Heart right ventricle (tissue), 16 donors: ENCODE measurements around the gene BABAM2. TPM values are rescaled to one million over a fixed set of nuclear protein-coding genes. Genes with fewer than 3 reads are reported as not detected.

Source experiments
- ATAC-seq, 8 donors: fragments of 200-7000 bp; cut with Tn5 transposase; one replicate each; pipeline ENCODE4 v1.9.1; 2020; ENCODE audit warnings: mild to moderate bottlenecking in 8 of 8, moderate library complexity in 8 of 8, moderate number of reproducible peaks in 1 of 8
- DNase-seq, 2 donors: peaks; one replicate each; pipeline ENCODE4 v3.0.0-alpha.2; 2020
- H3K27ac ChIP-seq, 10 donors: fragments of 200-600 bp; sonication (generic) in 2 of 10; one replicate each; pipeline versions ENCODE4 v1.5.0 to v1.8.0; 2020 to 2022; ENCODE audit warnings: mild to moderate bottlenecking in 3 of 10
- H3K27me3 ChIP-seq, 7 donors: fragments of 200-600 bp; one replicate each; pipeline ENCODE4 v1.8.0; 2021 to 2022; ENCODE audit warnings: mild to moderate bottlenecking in 2 of 7
- H3K36me3 ChIP-seq, 9 donors: fragments of 200-600 bp; sonication (generic) in 1 of 9; one replicate each; pipeline versions ENCODE4 v1.5.0 to v1.8.0; 2020 to 2022; ENCODE audit warnings: mild to moderate bottlenecking in 2 of 9
- H3K4me1 ChIP-seq, 9 donors: fragments of 200-600 bp; sonication (generic) in 1 of 9; one replicate each; pipeline versions ENCODE4 v1.5.0 to v1.8.0; 2020 to 2022; ENCODE audit warnings: mild to moderate bottlenecking in 4 of 9
- H3K4me3 ChIP-seq, 10 donors: fragments of 200-600 bp; sonication (generic) in 2 of 10; one replicate each; pipeline versions ENCODE4 v1.5.0 to v1.8.0; 2020 to 2022; ENCODE audit warnings: mild to moderate bottlenecking in 7 of 10, moderate library complexity in 2 of 10
- H3K9me3 ChIP-seq, 11 donors: fragments of 200-600 bp in 10 of 11; sonication (generic) in 2 of 11; one replicate each; pipeline versions ENCODE4 v1.5.0 to v1.8.0; 2013 to 2022; ENCODE audit warnings: mild to moderate bottlenecking in 2 of 11, control low read depth in 1 of 11, moderate library complexity in 1 of 11
- WGBS, 2 donors: extraction: QIAGEN DNeasy Blood & Tissue Kit; methylation state at CpG; one replicate each; pipeline ENCODE4 v1.1.7; 2013; ENCODE audit warnings: inconsistent platforms in 1 of 2; 5-methylcytosine and 5-hydroxymethylcytosine counted together
- intact Hi-C, 10 donors: fragments of 100-400 bp; cut with DNase I; formaldehyde crosslinking; loops; one replicate each; pipeline versions ENCODE4 v1.11.1 to v1.14.2; 2022
- polyA plus RNA-seq, 2 donors: library from polyadenylated mRNA; stranded (reverse); fragments of 200-250 nt; gene quantifications; one replicate each; pipeline ENCODE4 v1.2.3, GENCODE V29; 2013
- total RNA-seq, 10 donors: library from RNA; stranded (reverse); fragmentation: NEBNext Ultra II Directional in 3 of 10; extraction: Animal tissue kit (Norgen Biotek cat#: 25700) in 3 of 10; gene quantifications; one replicate each; pipeline versions ENCODE4 v1.2.1 to v1.2.4, GENCODE V29; 2021 to 2023
- TF ChIP-seq, protein P1 (sequence below), 9 donors: fragments of 200-600 bp; sonication (generic) in 2 of 9; IDR thresholded peaks; one replicate each; pipeline versions ENCODE4 v1.5.0 to v1.8.0; 2021 to 2022; ENCODE audit warnings: antibody characterized with exemption in 9 of 9, mild to moderate bottlenecking in 5 of 9, moderate library complexity in 1 of 9
- donor health status: Arrhythmogenic right ventricular cardiomyopathy.
- donor health status: ischemic (EF 13 %, LVEDD 7.1; RV severe dilation, severe dysfunction).
- donor health status: healthy with polysubstance abuse.
- donor health status: DM: no; HTN: yes; CAD: no.
- donor health status: DM: no; HTN: no; CAD: no.
- donor health status: ischemic (EF 25% LVEDD 6.9; RV normal size, moderate dysfunction).
- donor health status: ischemic (EF 25% LVEDD 5.7; RV mildly dilated, moderate dysfunction).
- donor health status: healthy.
- donor health status: DM: yes; HTN: yes; CAD: no.
- donor health status: Ischemic cardiomyopathy.
- donor health status: ischemic (EF 35%, LVEDD 5.7; RV mildly dilated, moderate dysfunction).
- donor health status: nonischemic (EF 11% LVEDD 7.7; RV severe dilation, severe dysfunction).
- donor health status: DM: yes; HTN: yes; CAD: no.
- donor health status: PGD.
- donor health status: ischemic (EF 29% LVEDD 5.4; RV normal size, mild dysfunction).
- donor health status: nonischemic (EF 23%, LVEDD 6.1; RV moderate dilation, normal function).

Gene BABAM2
- total and polyA plus RNA-seq, 12 donors: 13.3 to 83.4 (median 65.9) TPM

GRCh38 chr2:28058791-28059190 lies 168.3 kb downstream of the BABAM2 start:
- intact Hi-C loops: no loop called here
- no peaks in the 10 kb centered on the region for H3K36me3 ChIP-seq
- ATAC-seq (no peak), DNase-seq (no peak)
- no peak overlapping the region for H3K4me3 ChIP-seq
- H3K27ac ChIP-seq: no peak overlapping the region
- TF ChIP-seq, protein P1, sequence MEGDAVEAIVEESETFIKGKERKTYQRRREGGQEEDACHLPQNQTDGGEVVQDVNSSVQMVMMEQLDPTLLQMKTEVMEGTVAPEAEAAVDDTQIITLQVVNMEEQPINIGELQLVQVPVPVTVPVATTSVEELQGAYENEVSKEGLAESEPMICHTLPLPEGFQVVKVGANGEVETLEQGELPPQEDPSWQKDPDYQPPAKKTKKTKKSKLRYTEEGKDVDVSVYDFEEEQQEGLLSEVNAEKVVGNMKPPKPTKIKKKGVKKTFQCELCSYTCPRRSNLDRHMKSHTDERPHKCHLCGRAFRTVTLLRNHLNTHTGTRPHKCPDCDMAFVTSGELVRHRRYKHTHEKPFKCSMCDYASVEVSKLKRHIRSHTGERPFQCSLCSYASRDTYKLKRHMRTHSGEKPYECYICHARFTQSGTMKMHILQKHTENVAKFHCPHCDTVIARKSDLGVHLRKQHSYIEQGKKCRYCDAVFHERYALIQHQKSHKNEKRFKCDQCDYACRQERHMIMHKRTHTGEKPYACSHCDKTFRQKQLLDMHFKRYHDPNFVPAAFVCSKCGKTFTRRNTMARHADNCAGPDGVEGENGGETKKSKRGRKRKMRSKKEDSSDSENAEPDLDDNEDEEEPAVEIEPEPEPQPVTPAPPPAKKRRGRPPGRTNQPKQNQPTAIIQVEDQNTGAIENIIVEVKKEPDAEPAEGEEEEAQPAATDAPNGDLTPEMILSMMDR (IDR thresholded peaks at IDR 0.05): no peak
- WGBS, 2 donors: 92 to 96% methylated on average over 5 of the region's 5 CpGs
- peaks cover 0 to 5% (median 0%) of the 10 kb centered on the region in 11 donors for H3K9me3 ChIP-seq
- no peaks in the 10 kb centered on the region for H3K27me3 ChIP-seq
- H3K4me1 ChIP-seq: no peaks in the 10 kb centered on the region

DNA sequence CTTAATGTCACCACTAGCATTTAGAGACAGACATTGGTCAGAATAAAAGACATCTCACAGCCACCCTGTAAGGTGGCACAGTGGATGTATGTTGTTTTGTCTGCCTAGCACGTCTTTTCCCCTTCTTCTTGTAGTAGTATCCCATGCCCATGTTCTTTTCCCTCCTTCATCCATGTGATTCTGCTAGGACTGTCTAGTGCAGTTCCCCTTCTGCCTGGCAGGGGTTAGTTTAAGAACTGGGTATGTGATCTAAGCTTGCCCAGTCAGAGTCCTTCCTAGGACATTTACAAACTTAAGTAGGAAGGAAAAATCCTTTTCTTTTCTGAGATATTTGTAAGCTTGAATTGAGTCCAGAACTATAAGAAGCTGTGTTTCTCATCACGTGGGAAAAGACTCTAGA lies 172.3 kb downstream of the BABAM2 start:
- 81 to 82% methylated on average over 2 of the region's 2 CpGs for WGBS, 2 donors
- H3K4me3 ChIP-seq: no peak overlapping the region
- no peak for ATAC-seq
- H3K36me3 ChIP-seq: peaks cover 0 to 6% (median 0%) of the 10 kb centered on the region in 9 donors
- TF ChIP-seq, protein P1 (IDR thresholded peaks at IDR 0.05): no peak
- no peaks in the 10 kb centered on the region for H3K4me1 ChIP-seq
- peaks cover 0 to 5% (median 0%) of the 10 kb centered on the region in 11 donors for H3K9me3 ChIP-seq
- intact Hi-C loops: no loop called here
- no peaks in the 10 kb centered on the region for H3K27me3 ChIP-seq
- no peak for DNase-seq
- H3K27ac ChIP-seq: no peak overlapping the region

DNA sequence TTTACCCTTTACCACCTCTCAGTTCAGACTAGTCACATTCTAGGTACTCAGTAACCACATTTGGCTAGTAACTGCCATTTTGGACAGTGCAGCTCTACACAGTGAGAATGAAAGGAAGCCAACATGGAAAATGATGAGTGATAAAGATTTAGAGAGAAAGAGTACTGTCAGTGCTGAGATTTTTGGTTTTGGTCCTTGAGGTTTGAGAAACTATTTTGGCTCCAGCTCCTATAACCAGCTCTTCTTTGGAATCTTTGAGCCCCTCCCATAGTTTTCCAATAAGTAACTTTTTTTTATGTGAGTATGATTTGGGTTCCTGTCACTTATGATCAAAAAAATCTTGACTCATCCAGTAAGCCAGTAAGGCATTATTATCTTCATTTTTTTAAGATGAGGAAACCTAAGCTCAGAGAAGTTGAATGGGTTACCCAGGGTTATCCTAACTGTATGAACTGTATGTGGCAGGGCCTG lies 173.0 kb downstream of the BABAM2 start:
- H3K27ac ChIP-seq: no peak overlapping the region
- no peaks in the 10 kb centered on the region for H3K4me1 ChIP-seq
- no peaks in the 10 kb centered on the region for H3K27me3 ChIP-seq
- H3K4me3 ChIP-seq: no peak overlapping the region
- H3K9me3 ChIP-seq: peaks cover 0 to 5% (median 0%) of the 10 kb centered on the region in 11 donors
- peaks cover 0 to 6% (median 0%) of the 10 kb centered on the region in 9 donors for H3K36me3 ChIP-seq
- ATAC-seq: no peak
- intact Hi-C loops: no loop called here
- TF ChIP-seq, protein P1 (IDR thresholded peaks at IDR 0.05): no peak
- DNase-seq: no peak

- TF ChIP-seq, protein P1 (IDR thresholded peaks at IDR 0.05): no peak
- DNase-seq (no peak), ATAC-seq (no peak)
- intact Hi-C loops: no loop called here
- H3K36me3 ChIP-seq: peaks cover 0 to 6% (median 0%) of the 10 kb centered on the region in 9 donors
- H3K4me3 ChIP-seq: no peak overlapping the region
- no peak overlapping the region for H3K27ac ChIP-seq
- H3K27me3 ChIP-seq: no peaks in the 10 kb centered on the region
- peaks cover 0 to 8% (median 0%) of the 10 kb centered on the region in 9 donors for H3K4me1 ChIP-seq
- 100% methylated on average over 1 of the region's 1 CpG for WGBS, 2 donors
- H3K9me3 ChIP-seq: no peaks in the 10 kb centered on the region
Observed at GRCh38 chr2:28067602-28068001, 177.1 kb downstream of the BABAM2 start.
